HG02870 (cell line): ENCODE measurements around the gene FSTL5.

ENCODE experiments used
- ATAC-seq: cut with Tn5 transposase; IDR thresholded peaks from one replicate; pipeline ENCODE4 v1.9.1; 2021; ENCODE audit warnings: mild to moderate bottlenecking, moderate library complexity; ENCODE audit not compliant: unreplicated experiment

FSTL5 gene

GRCh38 chr4:161505141-161505540 is 658.7 kb downstream of the FSTL5 start:
- ATAC-seq, result no peak

- ATAC-seq, result no peak
Observed at GRCh38 chr4:161498155-161498554, 665.6 kb downstream of the FSTL5 start.

GRCh38 chr4:161486461-161486860 is 677.3 kb downstream of the FSTL5 start:
- no peak for ATAC-seq

- ATAC-seq, result no peak
Observed at GRCh38 chr4:161466316-161466715, 697.5 kb downstream of the FSTL5 start.

- no peak for ATAC-seq
Observed at GRCh38 chr4:161463436-161463835, 700.4 kb downstream of the FSTL5 start.

- ATAC-seq, result no peak
Observed at GRCh38 chr4:161457906-161458305, 705.9 kb downstream of the FSTL5 start.

DNA sequence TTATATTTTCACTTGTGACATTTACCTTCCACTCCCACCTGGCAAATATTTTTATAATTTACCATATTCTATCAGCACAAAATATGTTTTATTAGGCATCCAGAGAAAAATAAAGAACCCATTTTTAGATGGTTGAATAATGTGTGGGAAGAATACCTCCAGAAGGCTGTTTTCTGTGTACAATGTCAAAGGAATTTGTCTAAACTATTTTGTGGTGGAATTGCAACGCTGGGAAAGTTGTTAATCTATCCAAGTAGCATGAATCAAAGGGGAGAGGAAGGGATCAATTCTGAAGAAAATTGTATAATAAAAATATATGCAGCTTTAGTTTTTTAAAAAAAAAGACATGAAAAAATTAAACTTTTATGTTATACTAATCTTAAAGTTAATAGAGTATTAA is 706.5 kb downstream of the FSTL5 start:
- ATAC-seq, result no peak

GRCh38 chr4:161454860-161455259 is 708.9 kb downstream of the FSTL5 start:
- ATAC-seq, result no peak

DNA sequence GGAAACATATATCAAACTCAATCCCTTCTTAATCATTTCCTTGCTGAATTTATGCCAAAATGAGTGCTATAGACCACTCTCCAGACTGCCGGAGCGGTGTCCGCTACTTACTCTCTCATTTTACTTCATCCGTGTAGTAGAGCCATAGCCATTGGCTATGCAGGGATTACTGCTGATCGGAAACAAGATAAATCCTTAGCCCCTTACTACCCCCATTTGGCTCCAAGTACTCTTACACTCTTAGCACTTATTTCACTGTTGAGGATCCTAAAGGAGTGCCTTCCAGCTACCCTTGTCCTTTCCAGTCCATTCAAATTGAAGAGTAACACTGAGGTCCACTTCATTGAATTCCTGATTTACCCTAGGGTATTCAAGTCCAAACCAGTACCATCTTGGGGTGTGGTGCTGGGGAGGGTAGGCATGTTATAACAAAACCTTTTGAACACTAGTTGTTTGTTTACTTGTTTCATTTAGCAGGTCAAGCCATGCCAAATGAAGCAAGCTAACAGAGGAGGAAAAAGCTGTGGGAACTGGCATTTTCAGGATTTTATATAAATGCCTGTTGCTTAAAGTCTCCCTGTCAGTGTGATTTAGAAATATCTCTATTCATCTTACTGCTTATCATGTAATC is 715.1 kb downstream of the FSTL5 start:
- ATAC-seq, result no peak

GRCh38 chr4:161444626-161445025 is 719.2 kb downstream of the FSTL5 start:
- no peak for ATAC-seq

DNA sequence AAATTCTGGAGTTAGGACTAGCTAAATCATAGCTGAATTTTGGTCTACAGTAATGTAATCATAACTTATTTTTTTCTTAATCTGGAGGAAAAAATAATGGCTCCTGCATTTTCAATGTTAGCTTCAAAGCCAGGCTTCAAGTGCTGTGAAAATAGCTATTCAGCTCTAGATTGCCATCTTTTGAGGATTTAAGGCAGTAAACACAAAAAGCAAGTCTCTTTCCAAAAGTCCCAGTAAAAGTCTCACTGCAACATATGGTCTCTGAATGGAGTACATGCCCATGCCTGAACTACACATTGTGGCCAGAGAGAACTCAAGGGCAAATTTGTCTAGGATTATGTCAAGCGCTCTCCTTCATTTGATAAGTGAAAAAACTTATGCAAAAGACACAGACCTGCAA is 720.9 kb downstream of the FSTL5 start:
- no peak for ATAC-seq

DNA sequence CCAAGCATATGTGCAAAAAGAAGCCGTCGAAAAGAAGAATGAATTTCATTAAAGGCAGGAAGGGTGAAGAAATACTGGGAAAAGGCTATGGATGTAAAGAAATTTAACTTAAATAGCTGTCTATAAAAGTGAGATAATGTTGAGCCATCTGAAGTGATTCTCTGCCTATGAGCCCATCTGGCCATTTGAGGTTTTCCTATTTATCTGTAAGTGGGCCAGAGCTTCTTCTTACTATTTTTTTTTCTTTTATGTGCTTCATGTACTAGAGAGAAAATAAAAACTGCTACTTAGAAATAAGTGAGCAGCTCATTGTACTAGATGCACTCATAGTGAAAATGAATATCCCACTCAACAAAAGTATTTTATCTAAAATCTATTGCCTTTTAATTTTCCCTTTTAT is 725.7 kb downstream of the FSTL5 start:
- no peak for ATAC-seq

GRCh38 chr4:161428180-161428965 is 735.4 kb downstream of the FSTL5 start:
- no peak for ATAC-seq

- ATAC-seq, result no peak
Observed at GRCh38 chr4:161419822-161420221, 744.0 kb downstream of the FSTL5 start.

DNA sequence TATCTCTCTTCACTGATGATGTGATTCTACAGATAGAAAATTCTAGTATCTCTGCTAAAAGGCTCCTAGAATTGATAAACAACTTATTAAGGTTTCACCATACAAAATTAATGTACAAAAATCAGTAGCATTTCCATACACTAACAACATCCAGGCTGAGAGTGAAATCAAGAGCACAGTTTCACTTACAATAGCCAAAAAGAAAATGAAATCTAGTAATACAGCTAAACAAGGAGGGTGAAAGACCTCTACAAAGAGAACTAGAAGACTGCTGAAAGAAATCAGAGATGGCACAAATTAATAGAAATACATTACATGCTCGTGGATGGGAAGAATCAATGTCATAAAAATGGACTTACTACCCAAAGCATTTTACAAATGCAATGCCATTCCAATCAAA is 751.9 kb downstream of the FSTL5 start:
- no peak for ATAC-seq

GRCh38 chr4:161404346-161405110 is 759.3 kb downstream of the FSTL5 start:
- ATAC-seq, result no peak

GRCh38 chr4:161403781-161404180 is 760.0 kb downstream of the FSTL5 start:
- ATAC-seq, result no peak

DNA sequence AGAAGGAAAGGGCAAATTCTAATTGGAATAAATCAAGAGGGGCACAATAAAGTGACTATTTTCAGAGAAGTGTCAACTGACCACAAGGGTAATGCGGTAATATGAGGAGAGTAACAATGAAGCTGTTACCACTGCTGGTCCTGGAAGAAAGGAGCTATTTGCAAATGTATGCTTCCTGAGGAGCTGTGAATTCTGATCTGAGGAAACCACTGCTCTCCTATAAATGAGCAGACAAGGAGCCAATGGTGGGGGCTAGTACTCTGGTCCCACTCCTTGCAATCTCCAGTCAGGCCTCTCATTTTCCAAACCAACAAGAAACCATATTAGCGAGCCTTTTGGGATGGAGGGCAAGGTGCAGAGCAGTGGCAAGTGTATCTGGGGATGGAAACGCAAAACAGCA is 770.2 kb downstream of the FSTL5 start:
- ATAC-seq, result no peak

DNA sequence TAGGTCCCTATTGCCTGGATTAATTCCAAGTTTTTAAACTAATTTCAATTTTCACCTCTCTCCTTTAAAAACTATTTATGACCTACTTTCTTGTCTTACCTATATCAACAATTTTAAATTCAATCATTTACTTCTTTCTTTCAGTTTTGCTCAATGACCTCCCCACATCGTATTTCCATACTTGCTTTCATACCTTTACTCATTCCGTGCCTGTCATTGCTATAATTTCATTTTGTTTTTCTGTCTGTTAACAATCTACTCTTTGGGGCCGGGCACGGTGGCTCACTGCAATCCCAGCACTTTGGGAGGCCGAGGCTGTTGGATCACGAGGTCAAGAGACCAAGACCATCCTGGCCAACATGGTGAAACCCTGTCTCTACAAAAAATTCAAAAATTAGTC is 781.1 kb downstream of the FSTL5 start:
- no peak for ATAC-seq

DNA sequence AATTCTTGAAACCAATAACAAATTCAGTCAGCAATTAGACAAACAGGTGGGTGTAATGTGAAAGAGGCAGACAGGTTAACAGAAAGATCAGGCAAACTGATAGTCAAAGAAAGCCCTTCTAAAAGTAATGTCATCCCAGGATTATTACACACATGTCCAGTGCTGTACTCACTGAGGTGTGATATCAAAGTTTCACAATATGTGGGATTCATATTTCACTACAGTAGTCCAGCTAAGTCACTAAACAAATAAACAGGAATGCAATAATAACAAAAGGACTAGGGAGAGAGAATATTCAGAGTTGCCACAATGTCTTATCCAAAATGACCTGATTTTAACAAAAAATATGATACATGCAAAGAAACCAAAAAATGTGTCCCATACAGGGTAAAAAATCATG is 787.5 kb downstream of the FSTL5 start:
- no peak for ATAC-seq

GRCh38 chr4:161364681-161365080 is 799.1 kb downstream of the FSTL5 start:
- no peak for ATAC-seq

DNA sequence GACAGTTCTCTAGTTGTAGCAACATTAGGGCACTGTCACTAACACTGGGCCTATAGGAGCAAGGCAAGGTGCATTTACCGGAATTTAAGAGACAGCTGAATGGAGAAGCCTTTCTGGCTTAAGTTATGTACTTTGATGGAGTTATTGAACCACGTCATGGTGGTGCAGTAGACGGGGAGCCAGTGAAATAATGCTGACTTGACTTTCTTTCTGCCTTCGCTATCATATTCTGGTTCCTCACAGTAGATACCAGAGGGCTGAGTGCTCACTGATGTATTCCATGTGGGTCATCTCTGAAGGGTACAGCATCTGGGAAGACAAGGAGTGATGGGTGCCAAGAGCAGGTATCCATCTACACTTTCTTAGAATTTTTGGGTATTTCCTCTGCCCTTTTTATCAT is 802.8 kb downstream of the FSTL5 start:
- no peak for ATAC-seq
